HepG2 (cell line): ENCODE measurements around the gene HCRTR2. TPM values are rescaled to one million over a fixed set of nuclear protein-coding genes. Genes with fewer than 3 reads are reported as not detected.

ENCODE experiments used
- ATF7 ChIP-seq, 2 experiments: fragments of 450-650 bp in 1 of 2; sonication (generic) in 1 of 2; formaldehyde crosslinking in 1 of 2; IDR thresholded peaks; 2 replicates each; pipeline versions ENCODE4 v1.4.0 to v1.6.1; 2016 to 2020; ENCODE audit warnings: antibody characterized with exemption in 1 of 2, mild to moderate bottlenecking in 1 of 2, missing genetic modification reagents in 1 of 2
- ELF4 ChIP-seq: sonication (generic); formaldehyde crosslinking; IDR thresholded peaks from 2 replicates; pipeline ENCODE4 v1.5.0; 2020; ENCODE audit warnings: missing genetic modification reagents, mild to moderate bottlenecking, moderate library complexity, borderline replicate concordance
- ESRRA ChIP-seq: sonication (generic); formaldehyde crosslinking; IDR thresholded peaks from 2 replicates; pipeline ENCODE4 v1.5.1; 2020; ENCODE audit warnings: mild to moderate bottlenecking, low read depth, missing genetic modification reagents
- GTF3A ChIP-seq: sonication (generic); formaldehyde crosslinking; conservative IDR thresholded peaks from 2 replicates; pipeline ENCODE4 v1.4.0; 2020; ENCODE audit warnings: mild to moderate bottlenecking, missing genetic modification reagents
- NFYB ChIP-seq: sonication (generic); formaldehyde crosslinking; IDR thresholded peaks from 2 replicates; pipeline ENCODE4 v1.4.0; 2020; ENCODE audit warnings: missing genetic modification reagents
- NR1H2 ChIP-seq: sonication (generic); formaldehyde crosslinking; IDR thresholded peaks from 2 replicates; pipeline ENCODE4 v1.8.1; 2022; ENCODE audit warnings: low read depth, missing genetic modification reagents, borderline replicate concordance
- NR2C2 ChIP-seq: sonication (generic); formaldehyde crosslinking; IDR thresholded peaks from 2 replicates; pipeline ENCODE4 v1.4.0; 2020; ENCODE audit warnings: missing genetic modification reagents, mild to moderate bottlenecking, moderate library complexity, borderline replicate concordance
- RAD21 ChIP-seq: fragments of 450-650 bp; formaldehyde crosslinking; IDR thresholded peaks from 2 replicates; pipeline ENCODE4 v1.5.0; 2020; ENCODE audit warnings: mild to moderate bottlenecking
- RBFOX2 ChIP-seq: fragments of 200-400 bp; formaldehyde crosslinking; IDR thresholded peaks from 2 replicates; pipeline ENCODE4 v1.6.1; 2017; ENCODE audit warnings: low read depth, mild to moderate bottlenecking, low read length
- ZC3H13 ChIP-seq: sonication (generic); formaldehyde crosslinking; IDR thresholded peaks from 2 replicates; pipeline ENCODE4 v1.8.1; 2023; ENCODE audit warnings: mild to moderate bottlenecking, missing genetic modification reagents, moderate library complexity
- ZEB1 ChIP-seq: IDR thresholded peaks from 2 replicates; pipeline ENCODE4 v1.6.1; 2012; ENCODE audit warnings: mild to moderate bottlenecking, low read depth, inconsistent platforms; ENCODE audit not compliant: insufficient replicate concordance
- ZFAT ChIP-seq: sonication (generic); formaldehyde crosslinking; conservative IDR thresholded peaks from 2 replicates; pipeline ENCODE4 v1.8.1; 2023; ENCODE audit warnings: missing genetic modification reagents, inconsistent platforms
- ZNF331 ChIP-seq: sonication (generic); formaldehyde crosslinking; IDR thresholded peaks from 2 replicates; pipeline ENCODE4 v1.4.0; 2020; ENCODE audit warnings: missing genetic modification reagents
- ZNF501 ChIP-seq: sonication (generic); formaldehyde crosslinking; IDR thresholded peaks from 2 replicates; pipeline ENCODE4 v1.5.1; 2020; ENCODE audit warnings: mild to moderate bottlenecking, moderate library complexity, missing genetic modification reagents
- ZNF670 ChIP-seq: sonication (generic); formaldehyde crosslinking; IDR thresholded peaks from 2 replicates; pipeline ENCODE4 v1.8.0; 2022; ENCODE audit warnings: mild to moderate bottlenecking, missing genetic modification reagents, borderline replicate concordance
- ZNF792 ChIP-seq: IDR thresholded peaks from 2 replicates; pipeline ENCODE4 v1.6.1; 2016
- ZNF878 ChIP-seq: sonication (generic); formaldehyde crosslinking; IDR thresholded peaks from 2 replicates; pipeline ENCODE4 v1.8.1; 2023; ENCODE audit warnings: mild to moderate bottlenecking, missing genetic modification reagents, moderate library complexity
- polyA plus RNA-seq, 8 experiments: library from polyadenylated mRNA; depleted of rRNA in 3 of 8; stranded (reverse) in 7 of 8; unstranded in 1 of 8; fragments of >200 nt; fragmentation: Illumina TruSeq in 4 of 8; extraction: Trizol in 4 of 8; gene quantifications; 2 replicates each; pipeline versions ENCODE4 v1.2.1 to v1.2.3, GENCODE V29; 2011 to 2016; ENCODE audit warnings: low read depth in 4 of 8, missing spikeins in 1 of 8, mixed read lengths in 1 of 8; ENCODE audit not compliant: insufficient read depth in 1 of 8
- total RNA-seq, 5 experiments: library from RNA; depleted of rRNA; stranded (reverse); fragments of >200 nt; fragmentation: Illumina TruSeq; extraction: Trizol; gene quantifications; 2 replicates each; pipeline ENCODE4 v1.2.3, GENCODE V29; 2016; ENCODE audit warnings: low read depth in 1 of 5
- TF ChIP-seq, protein P1 (sequence below): sonication (generic); formaldehyde crosslinking; IDR thresholded peaks from 2 replicates; pipeline ENCODE4 v1.5.0; 2020; ENCODE audit warnings: missing genetic modification reagents, mild to moderate bottlenecking, borderline replicate concordance
- TF ChIP-seq, protein P2 (sequence below): sonication (generic); formaldehyde crosslinking; IDR thresholded peaks from 2 replicates; pipeline ENCODE4 v1.9.0; 2022; ENCODE audit warnings: missing genetic modification reagents, mild to moderate bottlenecking, borderline replicate concordance
- TF ChIP-seq, protein P3 (sequence below): sonication (generic); formaldehyde crosslinking; IDR thresholded peaks from 2 replicates; pipeline ENCODE4 v1.5.0; 2020; ENCODE audit warnings: mild to moderate bottlenecking, missing genetic modification reagents, moderate library complexity

HCRTR2 gene
- total and polyA plus RNA-seq, 2 of the 13 experiments (the other 11 are each of a cell fraction or from before 2014, with no cell fraction given): not detected

DNA sequence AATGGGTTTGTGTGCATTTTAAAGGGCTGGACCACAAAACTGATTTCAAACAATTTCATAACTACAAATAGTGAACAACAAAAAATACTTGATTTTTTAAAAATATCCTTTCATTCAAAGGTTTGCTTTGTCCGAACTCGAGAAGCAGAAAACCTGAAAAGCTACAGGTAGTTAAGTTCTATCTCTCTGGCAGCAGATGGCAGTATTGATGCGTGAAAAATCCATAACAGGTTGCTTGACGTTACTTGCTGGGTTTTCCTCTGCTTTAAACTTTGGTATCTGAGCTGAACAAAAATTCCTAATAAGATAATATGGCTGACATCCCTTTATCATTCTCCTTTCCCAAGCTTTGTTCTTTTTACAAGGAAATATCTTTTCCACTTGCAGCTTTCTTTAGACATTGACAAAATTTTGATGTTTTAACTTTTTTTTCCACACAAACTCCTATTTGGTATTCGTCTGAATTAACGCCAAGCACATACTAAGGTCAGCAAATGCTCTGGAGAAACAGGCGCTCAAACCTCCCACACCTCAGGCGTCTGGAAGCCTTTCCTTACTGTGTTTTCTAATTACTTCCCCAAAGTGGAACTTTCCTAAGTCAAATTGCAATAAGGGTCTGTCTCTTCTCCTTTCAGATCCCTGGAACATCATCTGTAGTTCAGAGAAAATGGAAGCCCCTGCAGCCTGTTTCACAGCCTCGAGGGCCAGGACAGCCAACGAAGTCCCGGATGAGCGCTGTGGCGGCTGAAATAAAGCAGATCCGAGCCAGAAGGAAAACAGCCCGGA, 102.6 kb downstream of the HCRTR2 start (continued):
- TF ChIP-seq NFYB (no peak), RBFOX2 (no peak), ZNF501 (no peak), ZFAT (CRISPR knock-in tag) (no peak), ZNF878 (CRISPR knock-in tag) (no peak), ZNF331 (CRISPR knock-in tag) (0 out of 2 replicates have a peak, but pooled peaks have one; percentile 18), NR1H2 (CRISPR knock-in tag) (no peak), ZC3H13 (CRISPR knock-in tag) (no peak), GTF3A (CRISPR knock-in tag) (no peak), ZNF670 (CRISPR knock-in tag) (no peak), NR2C2 (no peak), ATF7 (IDR thresholded peaks at IDR 0.05) (no peak), ATF7 (CRISPR knock-in tag; IDR thresholded peaks at IDR 0.05) (no peak), ELF4 (CRISPR knock-in tag) (no peak), ESRRA (CRISPR knock-in tag) (no peak), ZEB1 (no peak), ZNF792 (CRISPR knock-in tag) (no peak), RAD21 (CRISPR knock-in tag) (peak; percentile 29; the same call in 1 of the 2 replicates)
- TF ChIP-seq, protein P1, sequence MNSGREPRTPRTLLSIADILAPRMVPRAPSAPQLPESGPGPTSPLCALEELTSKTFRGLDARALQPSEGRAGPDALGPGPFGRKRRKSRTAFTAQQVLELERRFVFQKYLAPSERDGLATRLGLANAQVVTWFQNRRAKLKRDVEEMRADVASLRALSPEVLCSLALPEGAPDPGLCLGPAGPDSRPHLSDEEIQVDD (CRISPR knock-in tag): no peak
- TF ChIP-seq, protein P2, sequence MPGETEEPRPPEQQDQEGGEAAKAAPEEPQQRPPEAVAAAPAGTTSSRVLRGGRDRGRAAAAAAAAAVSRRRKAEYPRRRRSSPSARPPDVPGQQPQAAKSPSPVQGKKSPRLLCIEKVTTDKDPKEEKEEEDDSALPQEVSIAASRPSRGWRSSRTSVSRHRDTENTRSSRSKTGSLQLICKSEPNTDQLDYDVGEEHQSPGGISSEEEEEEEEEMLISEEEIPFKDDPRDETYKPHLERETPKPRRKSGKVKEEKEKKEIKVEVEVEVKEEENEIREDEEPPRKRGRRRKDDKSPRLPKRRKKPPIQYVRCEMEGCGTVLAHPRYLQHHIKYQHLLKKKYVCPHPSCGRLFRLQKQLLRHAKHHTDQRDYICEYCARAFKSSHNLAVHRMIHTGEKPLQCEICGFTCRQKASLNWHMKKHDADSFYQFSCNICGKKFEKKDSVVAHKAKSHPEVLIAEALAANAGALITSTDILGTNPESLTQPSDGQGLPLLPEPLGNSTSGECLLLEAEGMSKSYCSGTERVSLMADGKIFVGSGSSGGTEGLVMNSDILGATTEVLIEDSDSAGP (CRISPR knock-in tag): no peak
- TF ChIP-seq, protein P3, sequence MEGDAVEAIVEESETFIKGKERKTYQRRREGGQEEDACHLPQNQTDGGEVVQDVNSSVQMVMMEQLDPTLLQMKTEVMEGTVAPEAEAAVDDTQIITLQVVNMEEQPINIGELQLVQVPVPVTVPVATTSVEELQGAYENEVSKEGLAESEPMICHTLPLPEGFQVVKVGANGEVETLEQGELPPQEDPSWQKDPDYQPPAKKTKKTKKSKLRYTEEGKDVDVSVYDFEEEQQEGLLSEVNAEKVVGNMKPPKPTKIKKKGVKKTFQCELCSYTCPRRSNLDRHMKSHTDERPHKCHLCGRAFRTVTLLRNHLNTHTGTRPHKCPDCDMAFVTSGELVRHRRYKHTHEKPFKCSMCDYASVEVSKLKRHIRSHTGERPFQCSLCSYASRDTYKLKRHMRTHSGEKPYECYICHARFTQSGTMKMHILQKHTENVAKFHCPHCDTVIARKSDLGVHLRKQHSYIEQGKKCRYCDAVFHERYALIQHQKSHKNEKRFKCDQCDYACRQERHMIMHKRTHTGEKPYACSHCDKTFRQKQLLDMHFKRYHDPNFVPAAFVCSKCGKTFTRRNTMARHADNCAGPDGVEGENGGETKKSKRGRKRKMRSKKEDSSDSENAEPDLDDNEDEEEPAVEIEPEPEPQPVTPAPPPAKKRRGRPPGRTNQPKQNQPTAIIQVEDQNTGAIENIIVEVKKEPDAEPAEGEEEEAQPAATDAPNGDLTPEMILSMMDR: peak; percentile 76
